GM19193 (cell line): ENCODE results near the gene ZFAND3.

Source experiments
- POLR2A ChIP-seq: IDR thresholded peaks from 4 replicates; pipeline ENCODE4 v1.6.1; 2011; ENCODE audit not compliant: insufficient read depth, insufficient read length; ENCODE audit errors: extremely low read depth

The ZFAND3 gene

GRCh38 chr6:37916675-37917074 is 97.1 kb downstream of the ZFAND3 start:
- TF ChIP-seq POLR2A: no peak

- no peak for TF ChIP-seq POLR2A
Observed at GRCh38 chr6:37917566-37917965, 98.0 kb downstream of the ZFAND3 start.

- no peak for TF ChIP-seq POLR2A
Observed at GRCh38 chr6:37919417-37920157, 100.1 kb downstream of the ZFAND3 start.

- no peak for TF ChIP-seq POLR2A
Observed at GRCh38 chr6:37920667-37921066, 101.1 kb downstream of the ZFAND3 start.

GRCh38 chr6:37922563-37922962 is 103.0 kb downstream of the ZFAND3 start:
- TF ChIP-seq POLR2A: no peak

GRCh38 chr6:37923514-37923913 is 104.0 kb downstream of the ZFAND3 start:
- TF ChIP-seq POLR2A: no peak

- TF ChIP-seq POLR2A: no peak
Observed at GRCh38 chr6:37926661-37927060, 107.1 kb downstream of the ZFAND3 start.

GRCh38 chr6:37928217-37928616 is 108.7 kb downstream of the ZFAND3 start:
- no peak for TF ChIP-seq POLR2A

- no peak for TF ChIP-seq POLR2A
Observed at GRCh38 chr6:37930288-37930971, 110.9 kb downstream of the ZFAND3 start.

- no peak for TF ChIP-seq POLR2A
Observed at GRCh38 chr6:37931066-37931465, 111.5 kb downstream of the ZFAND3 start.

- TF ChIP-seq POLR2A: no peak
Observed at GRCh38 chr6:37934276-37934675, 114.7 kb downstream of the ZFAND3 start.

GRCh38 chr6:37936150-37936549 is 116.6 kb downstream of the ZFAND3 start:
- no peak for TF ChIP-seq POLR2A

GRCh38 chr6:37936906-37937305 is 117.4 kb downstream of the ZFAND3 start:
- no peak for TF ChIP-seq POLR2A

- no peak for TF ChIP-seq POLR2A
Observed at GRCh38 chr6:37938909-37939308, 119.4 kb downstream of the ZFAND3 start.

GRCh38 chr6:37940074-37940847 is 120.7 kb downstream of the ZFAND3 start:
- no peak for TF ChIP-seq POLR2A
